B cell (primary cell): Measurements from ENCODE around the gene NTM.

Experiments used
- EZH2 ChIP-seq: IDR thresholded peaks from 2 replicates; pipeline ENCODE4 v1.6.1; 2012; ENCODE audit warnings: borderline replicate concordance, low read depth, mild to moderate bottlenecking, moderate library complexity, low read length; ENCODE audit not compliant: insufficient read depth, poor library complexity, severe bottlenecking
- TF ChIP-seq, protein P1 (sequence below): fragments of 200-600 bp; IDR thresholded peaks from one replicate; pipeline ENCODE4 v1.8.0; 2022; ENCODE audit warnings: antibody characterized with exemption, mild to moderate bottlenecking

GRCh38 chr11:131955904-131956303, 585.5 kb downstream of the NTM start:
- TF ChIP-seq, protein P1, sequence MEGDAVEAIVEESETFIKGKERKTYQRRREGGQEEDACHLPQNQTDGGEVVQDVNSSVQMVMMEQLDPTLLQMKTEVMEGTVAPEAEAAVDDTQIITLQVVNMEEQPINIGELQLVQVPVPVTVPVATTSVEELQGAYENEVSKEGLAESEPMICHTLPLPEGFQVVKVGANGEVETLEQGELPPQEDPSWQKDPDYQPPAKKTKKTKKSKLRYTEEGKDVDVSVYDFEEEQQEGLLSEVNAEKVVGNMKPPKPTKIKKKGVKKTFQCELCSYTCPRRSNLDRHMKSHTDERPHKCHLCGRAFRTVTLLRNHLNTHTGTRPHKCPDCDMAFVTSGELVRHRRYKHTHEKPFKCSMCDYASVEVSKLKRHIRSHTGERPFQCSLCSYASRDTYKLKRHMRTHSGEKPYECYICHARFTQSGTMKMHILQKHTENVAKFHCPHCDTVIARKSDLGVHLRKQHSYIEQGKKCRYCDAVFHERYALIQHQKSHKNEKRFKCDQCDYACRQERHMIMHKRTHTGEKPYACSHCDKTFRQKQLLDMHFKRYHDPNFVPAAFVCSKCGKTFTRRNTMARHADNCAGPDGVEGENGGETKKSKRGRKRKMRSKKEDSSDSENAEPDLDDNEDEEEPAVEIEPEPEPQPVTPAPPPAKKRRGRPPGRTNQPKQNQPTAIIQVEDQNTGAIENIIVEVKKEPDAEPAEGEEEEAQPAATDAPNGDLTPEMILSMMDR: no peak
- no peak for TF ChIP-seq EZH2
